ENCODE data around the gene HPGDS. TPM values are rescaled to one million over a fixed set of nuclear protein-coding genes. Genes with fewer than 3 reads are reported as not detected.

Gene HPGDS
- total and polyA plus RNA-seq, 2 of the 13 experiments (the other 11 are each of a cell fraction or from before 2014, with no cell fraction given), result not detected

DNA sequence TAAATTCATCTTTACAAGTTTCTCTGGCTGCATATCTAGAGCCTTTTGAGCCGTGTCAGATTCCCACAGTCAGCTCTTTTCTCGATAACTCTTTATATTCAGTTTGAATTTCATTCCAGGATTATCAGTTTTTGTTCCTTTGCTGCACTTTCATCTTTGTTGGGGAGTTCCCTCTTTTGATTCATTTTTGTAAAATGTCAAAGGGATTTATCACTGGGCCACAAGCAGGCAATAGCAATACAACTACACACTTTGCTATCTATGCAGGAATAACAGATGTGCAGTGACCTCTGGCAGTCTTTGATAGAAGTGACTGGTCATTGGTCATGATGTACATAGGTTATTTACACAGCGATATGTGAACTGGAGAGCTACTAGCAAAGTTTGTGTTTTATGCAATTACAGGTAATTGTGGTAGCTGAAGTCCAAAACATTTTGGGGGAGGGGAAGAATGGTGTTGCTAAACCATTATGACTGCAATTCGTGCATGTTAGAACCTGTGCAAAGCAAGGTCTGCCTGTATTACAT lies 43.8 kb downstream of the HPGDS start (continued):
- TF ChIP-seq ZKSCAN1 (IDR thresholded peaks at IDR 0.05; ENCODE audit: low read length) (peak; percentile 43; the same call in 1 of the 2 replicates), KLF12 (CRISPR knock-in tag; IDR thresholded peaks at IDR 0.05; ENCODE audit: borderline replicate concordance) (no peak), HOXD1 (CRISPR knock-in tag; IDR thresholded peaks at IDR 0.05) (peak; percentile 71; the same call in 1 of the 2 replicates), TBX3 (IDR thresholded peaks at IDR 0.05; ENCODE audit: borderline replicate concordance) (0 out of 2 replicates have a peak, but pooled peaks have one; percentile 46), SOX6 (IDR thresholded peaks at IDR 0.05) (no peak), SOX6 (CRISPR knock-in tag; IDR thresholded peaks at IDR 0.05) (peak; percentile 79), KMT2A (CRISPR knock-in tag; IDR thresholded peaks at IDR 0.05) (no peak), PPARG (CRISPR knock-in tag; conservative IDR thresholded peaks at IDR 0.05) (peak; percentile 97), CENPT (CRISPR knock-in tag; IDR thresholded peaks at IDR 0.05; ENCODE audit: low read depth) (no peak), NR2C2 (CRISPR knock-in tag; IDR thresholded peaks at IDR 0.05; ENCODE audit: borderline replicate concordance) (peak; percentile 72), FOXP1 (IDR thresholded peaks at IDR 0.05) (no peak; the same call in 1 of the 2 replicates), FOXP1 (CRISPR knock-in tag; IDR thresholded peaks at IDR 0.05) (peak; percentile 88), RFXAP (CRISPR knock-in tag; IDR thresholded peaks at IDR 0.05; ENCODE audit: borderline replicate concordance) (0 out of 2 replicates have a peak, but pooled peaks have one; percentile 42), SAP130 (CRISPR knock-in tag; IDR thresholded peaks at IDR 0.05; ENCODE audit: low read depth) (peak; percentile 62), NR2F1 (CRISPR knock-in tag; IDR thresholded peaks at IDR 0.05) (peak; percentile 20 to 64; a peak in 2 of 4 replicates), TCF7 (IDR thresholded peaks at IDR 0.05; ENCODE audit: low read depth) (peak; percentile 55), MAFK (conservative IDR thresholded peaks at IDR 0.05 in 1 of 2, IDR thresholded peaks at IDR 0.05 in 1 of 2; ENCODE audit: low read length in 2 of 2) (peak; percentile 14 to 62), ZNF773 (CRISPR knock-in tag; IDR thresholded peaks at IDR 0.05; ENCODE audit: borderline replicate concordance) (no peak), CREM (IDR thresholded peaks at IDR 0.05) (peak; percentile 59; the same call in 1 of the 2 replicates), CREM (CRISPR knock-in tag; IDR thresholded peaks at IDR 0.05) (no peak), ZNF652 (CRISPR knock-in tag; IDR thresholded peaks at IDR 0.05; ENCODE audit: borderline replicate concordance, low read depth) (0 out of 2 replicates have a peak, but pooled peaks have one; percentile 29), EZH2 (conservative IDR thresholded peaks at IDR 0.05; ENCODE audit: low read depth, low read length) (no peak), HNF4A (CRISPR knock-in tag; IDR thresholded peaks at IDR 0.05) (peak; percentile 80), ZNF614 (CRISPR knock-in tag; IDR thresholded peaks at IDR 0.05; ENCODE audit: borderline replicate concordance) (peak; percentile 85), NR2F2 (IDR thresholded peaks at IDR 0.05; ENCODE audit: borderline replicate concordance, low read depth) (peak; percentile 71; the same call in 1 of the 2 replicates), ARID2 (CRISPR knock-in tag; IDR thresholded peaks at IDR 0.05; ENCODE audit: borderline replicate concordance) (no peak)
- TF ChIP-seq, protein P1, sequence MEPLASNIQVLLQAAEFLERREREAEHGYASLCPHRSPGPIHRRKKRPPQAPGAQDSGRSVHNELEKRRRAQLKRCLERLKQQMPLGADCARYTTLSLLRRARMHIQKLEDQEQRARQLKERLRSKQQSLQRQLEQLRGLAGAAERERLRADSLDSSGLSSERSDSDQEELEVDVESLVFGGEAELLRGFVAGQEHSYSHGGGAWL (CRISPR knock-in tag; IDR thresholded peaks at IDR 0.05), result no peak
- TF ChIP-seq, protein P2, sequence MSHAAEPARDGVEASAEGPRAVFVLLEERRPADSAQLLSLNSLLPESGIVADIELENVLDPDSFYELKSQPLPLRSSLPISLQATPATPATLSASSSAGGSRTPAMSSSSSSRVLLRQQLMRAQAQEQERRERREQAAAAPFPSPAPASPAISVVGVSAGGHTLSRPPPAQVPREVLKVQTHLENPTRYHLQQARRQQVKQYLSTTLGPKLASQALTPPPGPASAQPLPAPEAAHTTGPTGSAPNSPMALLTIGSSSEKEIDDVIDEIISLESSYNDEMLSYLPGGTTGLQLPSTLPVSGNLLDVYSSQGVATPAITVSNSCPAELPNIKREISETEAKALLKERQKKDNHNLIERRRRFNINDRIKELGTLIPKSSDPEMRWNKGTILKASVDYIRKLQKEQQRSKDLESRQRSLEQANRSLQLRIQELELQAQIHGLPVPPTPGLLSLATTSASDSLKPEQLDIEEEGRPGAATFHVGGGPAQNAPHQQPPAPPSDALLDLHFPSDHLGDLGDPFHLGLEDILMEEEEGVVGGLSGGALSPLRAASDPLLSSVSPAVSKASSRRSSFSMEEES (CRISPR knock-in tag; IDR thresholded peaks at IDR 0.05), result 0 out of 2 replicates have a peak, but pooled peaks have one; percentile 24
- TF ChIP-seq, protein P3, sequence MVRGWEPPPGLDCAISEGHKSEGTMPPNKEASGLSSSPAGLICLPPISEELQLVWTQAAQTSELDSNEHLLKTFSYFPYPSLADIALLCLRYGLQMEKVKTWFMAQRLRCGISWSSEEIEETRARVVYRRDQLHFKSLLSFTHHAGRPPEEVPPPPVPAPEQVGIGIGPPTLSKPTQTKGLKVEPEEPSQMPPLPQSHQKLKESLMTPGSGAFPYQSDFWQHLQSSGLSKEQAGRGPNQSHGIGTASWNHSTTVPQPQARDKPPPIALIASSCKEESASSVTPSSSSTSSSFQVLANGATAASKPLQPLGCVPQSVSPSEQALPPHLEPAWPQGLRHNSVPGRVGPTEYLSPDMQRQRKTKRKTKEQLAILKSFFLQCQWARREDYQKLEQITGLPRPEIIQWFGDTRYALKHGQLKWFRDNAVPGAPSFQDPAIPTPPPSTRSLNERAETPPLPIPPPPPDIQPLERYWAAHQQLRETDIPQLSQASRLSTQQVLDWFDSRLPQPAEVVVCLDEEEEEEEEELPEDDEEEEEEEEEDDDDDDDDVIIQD (CRISPR knock-in tag; IDR thresholded peaks at IDR 0.05; ENCODE audit: low read depth), result peak; percentile 64; the same call in 1 of the 2 replicates
- TF ChIP-seq, protein P4, sequence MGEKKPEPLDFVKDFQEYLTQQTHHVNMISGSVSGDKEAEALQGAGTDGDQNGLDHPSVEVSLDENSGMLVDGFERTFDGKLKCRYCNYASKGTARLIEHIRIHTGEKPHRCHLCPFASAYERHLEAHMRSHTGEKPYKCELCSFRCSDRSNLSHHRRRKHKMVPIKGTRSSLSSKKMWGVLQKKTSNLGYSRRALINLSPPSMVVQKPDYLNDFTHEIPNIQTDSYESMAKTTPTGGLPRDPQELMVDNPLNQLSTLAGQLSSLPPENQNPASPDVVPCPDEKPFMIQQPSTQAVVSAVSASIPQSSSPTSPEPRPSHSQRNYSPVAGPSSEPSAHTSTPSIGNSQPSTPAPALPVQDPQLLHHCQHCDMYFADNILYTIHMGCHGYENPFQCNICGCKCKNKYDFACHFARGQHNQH (CRISPR knock-in tag; IDR thresholded peaks at IDR 0.05), result peak; percentile 38; the same call in 1 of the 2 replicates

All from HepG2 (cell line).